Peyer's patch (tissue), 4 donors: ENCODE results near the gene CD40. TPM values are rescaled to one million over a fixed set of nuclear protein-coding genes. Genes with fewer than 3 reads are reported as not detected.

ENCODE experiments used
- DNase-seq, 3 donors: peaks; one replicate each; pipeline ENCODE4 v3.0.0-alpha.2; 2017 to 2019
- H3K27ac ChIP-seq, 4 donors: fragments of 200-600 bp; sonication (generic); one replicate each; pipeline ENCODE4 v1.5.1; 2016 to 2019
- H3K27me3 ChIP-seq, 2 donors: fragments of 200-600 bp; sonication (generic); one replicate each; pipeline ENCODE4 v1.5.1; 2019
- H3K36me3 ChIP-seq, 3 donors: fragments of 200-600 bp; sonication (generic); one replicate each; pipeline ENCODE4 v1.5.1; 2016 to 2019
- H3K4me1 ChIP-seq, 4 donors: fragments of 200-600 bp; sonication (generic); one replicate each; pipeline ENCODE4 v1.5.1; 2016 to 2019
- H3K4me3 ChIP-seq, 4 donors: fragments of 200-600 bp; sonication (generic); 1 replicate in 3 of 4; 2 replicates in 1 of 4; pipeline ENCODE4 v1.5.1; 2016 to 2019; ENCODE audit warnings: mild to moderate bottlenecking in 1 of 4
- H3K9me3 ChIP-seq, 4 donors: fragments of 200-600 bp; sonication (generic); one replicate each; pipeline ENCODE4 v1.5.1; 2016 to 2019; ENCODE audit warnings: mild to moderate bottlenecking in 1 of 4
- POLR2A ChIP-seq, 2 donors: fragments of 450-650 bp; IDR thresholded peaks; one replicate each; pipeline ENCODE4 v1.5.1; 2017; ENCODE audit warnings: antibody characterized with exemption in 2 of 2, mild to moderate bottlenecking in 2 of 2, moderate library complexity in 2 of 2
- total RNA-seq, 4 donors: library from RNA; depleted of rRNA; stranded (reverse); fragments of >200 nt; gene quantifications; one replicate each; pipeline ENCODE4 v1.1.0, GENCODE V29; 2016
- TF ChIP-seq, protein P1 (sequence below), 6 experiments: fragments of 450-650 bp in 4 of 6; fragments of 200-600 bp in 2 of 6; sonication (generic) in 1 of 6; IDR thresholded peaks; one replicate each; pipeline ENCODE4 v1.5.1; 2017 to 2019; ENCODE audit warnings: antibody characterized with exemption in 6 of 6, mild to moderate bottlenecking in 3 of 6, moderate library complexity in 1 of 6

CD40 gene
- total RNA-seq, 4 donors from 2014 or later, result 1.6 to 17.6 (median 9.3) TPM

DNA sequence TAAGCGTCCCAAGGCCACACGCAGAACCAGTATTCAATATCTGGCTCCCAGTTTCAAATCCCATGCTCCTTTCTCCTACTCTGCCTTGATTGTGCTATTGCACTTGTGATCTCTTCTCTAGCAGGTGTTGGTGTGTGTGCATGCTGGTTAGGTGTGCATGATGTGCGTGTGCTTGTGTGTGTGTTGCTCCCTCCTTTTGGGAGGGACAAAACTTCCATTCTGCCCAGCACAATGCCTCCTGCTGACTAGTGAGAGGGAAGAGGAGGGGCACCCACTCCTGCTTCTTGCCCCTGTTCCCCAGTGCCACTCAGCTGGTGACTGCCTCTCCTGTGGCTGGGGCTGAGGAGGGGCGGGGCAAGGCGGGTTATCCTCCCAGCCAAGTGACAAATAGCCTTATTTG, 19.7 kb downstream of the CD40 start:
- Histone ChIP-seq H3K4me3 (no peak overlapping the region), H3K9me3 (no peaks in the 10 kb centered on the region), H3K36me3 (no peaks in the 10 kb centered on the region), H3K4me1 (no peaks in the 10 kb centered on the region), H3K27me3 (no peaks in the 10 kb centered on the region), H3K27ac (no peak overlapping the region)
- DNase-seq, result no peak
- TF ChIP-seq, protein P1, sequence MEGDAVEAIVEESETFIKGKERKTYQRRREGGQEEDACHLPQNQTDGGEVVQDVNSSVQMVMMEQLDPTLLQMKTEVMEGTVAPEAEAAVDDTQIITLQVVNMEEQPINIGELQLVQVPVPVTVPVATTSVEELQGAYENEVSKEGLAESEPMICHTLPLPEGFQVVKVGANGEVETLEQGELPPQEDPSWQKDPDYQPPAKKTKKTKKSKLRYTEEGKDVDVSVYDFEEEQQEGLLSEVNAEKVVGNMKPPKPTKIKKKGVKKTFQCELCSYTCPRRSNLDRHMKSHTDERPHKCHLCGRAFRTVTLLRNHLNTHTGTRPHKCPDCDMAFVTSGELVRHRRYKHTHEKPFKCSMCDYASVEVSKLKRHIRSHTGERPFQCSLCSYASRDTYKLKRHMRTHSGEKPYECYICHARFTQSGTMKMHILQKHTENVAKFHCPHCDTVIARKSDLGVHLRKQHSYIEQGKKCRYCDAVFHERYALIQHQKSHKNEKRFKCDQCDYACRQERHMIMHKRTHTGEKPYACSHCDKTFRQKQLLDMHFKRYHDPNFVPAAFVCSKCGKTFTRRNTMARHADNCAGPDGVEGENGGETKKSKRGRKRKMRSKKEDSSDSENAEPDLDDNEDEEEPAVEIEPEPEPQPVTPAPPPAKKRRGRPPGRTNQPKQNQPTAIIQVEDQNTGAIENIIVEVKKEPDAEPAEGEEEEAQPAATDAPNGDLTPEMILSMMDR (IDR thresholded peaks at IDR 0.05), result no peak
- no peak for TF ChIP-seq POLR2A (IDR thresholded peaks at IDR 0.05)

DNA sequence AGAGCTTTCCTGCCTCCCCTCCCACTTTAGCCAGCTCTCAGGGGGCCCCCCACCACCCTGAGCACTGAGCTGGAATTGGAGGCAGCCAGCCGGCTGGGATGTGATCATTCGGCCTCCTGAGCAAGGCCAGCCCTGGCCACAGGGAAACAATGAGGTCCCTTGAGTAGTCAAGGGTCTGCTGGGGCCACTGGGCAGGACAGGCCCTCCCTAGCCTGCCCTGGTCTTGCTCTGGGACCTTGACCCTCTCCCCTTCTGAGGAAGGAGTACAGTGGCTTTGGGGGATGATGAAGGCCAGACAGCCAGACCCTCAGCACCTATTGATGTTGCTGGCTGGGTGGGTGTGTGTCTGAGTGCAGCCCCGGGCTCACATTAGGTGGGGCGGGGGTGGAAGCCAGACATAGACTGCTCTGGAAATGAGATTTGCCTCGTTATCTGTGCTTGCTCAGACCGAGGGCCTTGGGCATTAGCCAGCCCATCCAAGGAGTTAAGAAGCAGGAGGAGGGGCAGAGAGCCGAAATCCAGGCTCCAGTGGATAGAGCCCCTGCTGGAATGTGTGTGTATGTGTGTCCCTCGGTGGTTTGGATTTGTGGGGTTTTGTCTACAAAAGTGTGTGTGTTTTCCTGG, 21.3 kb downstream of the CD40 start:
- H3K27ac ChIP-seq, result no peak overlapping the region
- H3K9me3 ChIP-seq, result no peaks in the 10 kb centered on the region
- H3K27me3 ChIP-seq, result no peaks in the 10 kb centered on the region
- DNase-seq, result no peak
- TF ChIP-seq POLR2A (IDR thresholded peaks at IDR 0.05), result no peak
- TF ChIP-seq, protein P1 (IDR thresholded peaks at IDR 0.05), result no peak
- no peaks in the 10 kb centered on the region for H3K36me3 ChIP-seq
- H3K4me3 ChIP-seq, result no peak overlapping the region
- no peaks in the 10 kb centered on the region for H3K4me1 ChIP-seq

DNA sequence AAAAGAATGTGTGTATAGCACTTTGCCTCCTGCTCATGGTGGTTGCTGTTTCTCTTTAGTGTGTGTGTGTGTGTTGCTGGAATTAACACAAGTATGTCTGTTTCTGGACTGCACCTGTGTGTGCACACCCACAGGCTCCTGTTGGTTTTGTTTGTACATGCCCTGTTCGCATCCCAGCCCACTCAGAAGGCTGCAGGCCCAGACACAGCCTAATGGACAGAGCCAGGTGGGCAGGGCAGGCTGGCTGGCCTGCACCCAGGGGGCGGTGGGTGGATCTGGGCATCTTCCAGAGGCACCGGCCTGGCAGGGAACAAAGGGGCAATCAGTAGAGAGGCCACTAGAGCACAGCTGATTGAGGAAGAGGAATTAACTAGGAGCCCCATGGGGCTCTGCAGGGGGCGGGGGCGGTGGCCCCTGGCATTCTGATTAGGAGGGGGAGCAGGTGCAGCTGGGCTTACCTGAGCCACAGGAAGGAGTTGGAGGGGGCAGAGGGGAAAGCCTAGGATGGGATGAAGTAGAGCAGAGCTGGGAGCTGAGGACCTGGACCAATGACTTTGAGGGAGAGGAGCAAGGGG, 21.9 kb downstream of the CD40 start:
- no peak overlapping the region for H3K27ac ChIP-seq
- no peak for TF ChIP-seq POLR2A (IDR thresholded peaks at IDR 0.05)
- TF ChIP-seq, protein P1 (IDR thresholded peaks at IDR 0.05), result no peak
- no peak overlapping the region for H3K4me3 ChIP-seq
- no peaks in the 10 kb centered on the region for H3K27me3 ChIP-seq
- no peaks in the 10 kb centered on the region for H3K36me3 ChIP-seq
- no peak for DNase-seq
- no peaks in the 10 kb centered on the region for H3K4me1 ChIP-seq
- H3K9me3 ChIP-seq, result no peaks in the 10 kb centered on the region

DNA sequence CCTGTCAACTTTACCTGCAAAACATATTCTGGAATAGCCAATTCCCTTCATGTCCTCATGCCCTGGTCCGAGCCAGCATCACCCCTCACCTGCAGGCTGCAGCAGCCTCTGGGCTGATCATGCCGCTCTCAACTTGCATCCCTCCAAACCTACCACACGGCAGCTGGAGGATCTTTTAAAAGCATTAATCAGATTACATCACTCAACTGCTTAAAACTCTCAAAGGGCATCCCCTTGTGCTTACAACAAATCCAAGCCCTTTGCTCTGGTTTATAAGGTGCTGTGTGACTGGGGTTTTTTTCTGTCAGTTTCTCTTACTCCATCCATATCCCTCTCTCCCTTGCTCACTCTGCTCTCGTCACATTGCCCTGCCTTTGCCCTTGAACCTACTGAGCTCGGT, 24.0 kb downstream of the CD40 start:
- TF ChIP-seq POLR2A (IDR thresholded peaks at IDR 0.05), result no peak
- TF ChIP-seq, protein P1 (IDR thresholded peaks at IDR 0.05), result no peak
- DNase-seq, result no peak
- no peaks in the 10 kb centered on the region for H3K4me1 ChIP-seq
- no peaks in the 10 kb centered on the region for H3K9me3 ChIP-seq
- no peaks in the 10 kb centered on the region for H3K36me3 ChIP-seq
- no peak overlapping the region for H3K27ac ChIP-seq
- no peak overlapping the region for H3K4me3 ChIP-seq
- H3K27me3 ChIP-seq, result no peaks in the 10 kb centered on the region

DNA sequence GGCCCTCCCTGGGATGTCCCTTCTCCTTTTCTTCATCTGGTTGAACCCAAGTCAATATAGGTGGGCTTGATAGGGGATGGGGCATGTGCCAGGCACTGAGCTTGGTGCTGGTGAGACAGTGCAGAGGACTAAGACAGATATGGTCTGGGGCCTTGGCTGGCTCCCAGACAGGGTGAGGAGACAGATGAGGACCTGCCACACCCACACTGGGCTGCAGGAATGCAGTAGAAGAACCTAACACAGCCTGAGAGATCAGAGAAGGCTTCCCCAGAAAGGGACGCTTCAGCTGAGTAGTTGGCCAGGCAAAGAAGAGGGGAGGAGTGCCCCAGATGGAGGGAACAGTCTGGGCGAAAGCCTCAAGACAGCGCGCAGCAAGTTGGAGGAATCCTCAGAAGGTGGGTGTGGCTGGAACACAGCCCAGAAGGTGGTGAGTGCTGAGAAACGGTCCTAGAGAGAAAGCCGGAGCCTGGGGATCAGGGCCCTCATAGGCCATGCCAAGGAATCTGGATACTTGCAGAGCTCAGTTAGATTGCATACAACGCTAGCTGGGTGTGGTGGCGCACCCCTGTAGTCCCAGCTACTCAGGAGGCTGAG, 26.4 kb downstream of the CD40 start:
- H3K27me3 ChIP-seq, result no peaks in the 10 kb centered on the region
- no peaks in the 10 kb centered on the region for H3K36me3 ChIP-seq
- H3K9me3 ChIP-seq, result no peaks in the 10 kb centered on the region
- no peak overlapping the region for H3K4me3 ChIP-seq
- H3K27ac ChIP-seq, result no peak overlapping the region
- H3K4me1 ChIP-seq, result no peaks in the 10 kb centered on the region
- TF ChIP-seq, protein P1 (IDR thresholded peaks at IDR 0.05), result no peak
- no peak for TF ChIP-seq POLR2A (IDR thresholded peaks at IDR 0.05)
- no peak for DNase-seq
